ENCODE data around the gene CST9. TPM values are rescaled to one million over a fixed set of nuclear protein-coding genes. Genes with fewer than 3 reads are reported as not detected.

The CST9 gene
- total and polyA plus RNA-seq, 9 of the 15 experiments (the other 6 are each of a cell fraction or from before 2014, with no cell fraction given) = not detected

GRCh38 chr20:23604306-23604705 lies 1.4 kb downstream of the CST9 start:
- FAIRE-seq (no peak), DNase-seq (ENCODE audit: extremely low read depth in 1 of 4, low spot score in 3 of 4) (no peak), ATAC-seq (no peak)
- BruUV-seq (replicated peaks) = no TSS peak
- 0% methylated on average over 1 of the region's 1 CpG for WGBS (ENCODE audit: insufficient coverage, low coverage, missing lambda C conversion rate)
- H3K9me1 ChIP-seq (ENCODE audit: control insufficient read depth, insufficient read depth, low read length) = no peaks in the 10 kb centered on the region
- intact Hi-C loops (cut with micrococcal nuclease) = no loop called here
- CTCF ChIA-PET (ENCODE audit: low intra/inter-chr PET ratio) = no interaction called here
- H3K27ac ChIP-seq (ENCODE audit: extremely low read depth, low read depth, low read length) = no peak overlapping the region
- no peak for TF ChIP-seq PML (IDR thresholded peaks at IDR 0.05; ENCODE audit: low read length)
- no peak for TF ChIP-seq ETV6 (IDR thresholded peaks at IDR 0.05; ENCODE audit: borderline replicate concordance in 1 of 2, low read depth in 2 of 2, low read length in 1 of 2)
- TF ChIP-seq ETV6 (CRISPR knock-in tag; IDR thresholded peaks at IDR 0.05; ENCODE audit: borderline replicate concordance) = no peak
- TF ChIP-seq TGIF2 (CRISPR knock-in tag; IDR thresholded peaks at IDR 0.05) = no peak
- TF ChIP-seq MLLT1 (IDR thresholded peaks at IDR 0.05) = no peak
- TF ChIP-seq SNRNP70 (optimal IDR thresholded peaks at IDR 0.05; ENCODE audit: low read depth, low read length) = no peak
- TF ChIP-seq CBFA2T2 (conservative IDR thresholded peaks at IDR 0.05) = no peak
- no peak for TF ChIP-seq MTF1 (CRISPR knock-in tag; IDR thresholded peaks at IDR 0.05; ENCODE audit: borderline replicate concordance)
- in situ Hi-C loops (cut with MboI) = no loop called here
- H4K20me1 ChIP-seq (replicated peaks; ENCODE audit: control insufficient read depth, insufficient read depth, low read length) = peaks cover 6% of the 10 kb centered on the region; the same call in 1 of the 2 replicates
- no peaks in the 10 kb centered on the region for H3K9me3 ChIP-seq (replicated peaks; ENCODE audit: control insufficient read depth, insufficient read depth, low read depth, low read length)
- no peaks in the 10 kb centered on the region for H3K36me3 ChIP-seq (ENCODE audit: control insufficient read depth, insufficient read depth, low read length)
- H3K4me2 ChIP-seq (ENCODE audit: insufficient read depth, low read length) = no peak overlapping the region
- peaks cover 0 to 4% of the 10 kb centered on the region in 2 experiments; a peak in 1 of 5 replicates for H3K27me3 ChIP-seq (ENCODE audit: control insufficient read depth in 2 of 2, insufficient read depth in 2 of 2, low read length in 2 of 2)
- POLR2A ChIA-PET = no interaction called here
- H3K9ac ChIP-seq (ENCODE audit: insufficient read depth in 1 of 2, low read depth in 2 of 2, low read length in 2 of 2) = no peak overlapping the region
- no peak overlapping the region for H3K4me3 ChIP-seq
- H3K79me2 ChIP-seq (ENCODE audit: control insufficient read depth, insufficient read depth, low read length) = no peaks in the 10 kb centered on the region
- H3K4me1 ChIP-seq (replicated peaks in 1 of 2; ENCODE audit: control insufficient read depth in 2 of 2, insufficient read depth in 2 of 2, low read length in 2 of 2) = no peaks in the 10 kb centered on the region; a peak in 1 of 5 replicates
- no peak overlapping the region for H2AFZ ChIP-seq (ENCODE audit: low read depth, low read length)
